GM18868 (cell line): ENCODE data around the gene RALGDS.

Source experiments
- ATAC-seq: cut with Tn5 transposase; IDR thresholded peaks from one replicate; pipeline ENCODE4 v1.9.1; 2021; ENCODE audit warnings: mild to moderate bottlenecking, moderate library complexity; ENCODE audit not compliant: unreplicated experiment

RALGDS gene

GRCh38 chr9:133151601-133152525 lies 30.8 kb upstream of the RALGDS start:
- no peak for ATAC-seq

DNA sequence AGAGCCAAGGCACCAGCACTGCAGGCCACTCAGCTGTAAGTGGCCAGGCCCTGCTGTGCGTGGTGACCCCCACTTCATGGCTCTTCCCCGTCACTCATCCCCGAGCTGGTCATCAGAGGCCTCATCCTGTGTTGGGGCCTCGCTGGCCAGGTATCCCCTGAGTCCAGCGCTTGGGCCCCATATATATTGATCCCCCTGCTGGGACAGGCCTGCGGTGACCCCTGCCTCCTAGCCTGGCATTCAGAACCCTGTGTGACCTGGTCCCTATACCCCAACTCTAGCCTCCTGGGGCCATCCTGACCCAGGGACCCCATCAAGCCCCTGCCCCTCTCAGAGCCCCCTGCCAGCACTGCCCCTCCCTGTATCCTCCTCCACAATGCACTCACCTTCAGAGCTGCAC lies 30.0 kb upstream of the RALGDS start:
- ATAC-seq, result no peak

- peak; percentile 68 for ATAC-seq
Observed at GRCh38 chr9:133149130-133150015, 28.3 kb upstream of the RALGDS start.

GRCh38 chr9:133148199-133149129 lies 27.4 kb upstream of the RALGDS start:
- peak; percentile 2 for ATAC-seq

DNA sequence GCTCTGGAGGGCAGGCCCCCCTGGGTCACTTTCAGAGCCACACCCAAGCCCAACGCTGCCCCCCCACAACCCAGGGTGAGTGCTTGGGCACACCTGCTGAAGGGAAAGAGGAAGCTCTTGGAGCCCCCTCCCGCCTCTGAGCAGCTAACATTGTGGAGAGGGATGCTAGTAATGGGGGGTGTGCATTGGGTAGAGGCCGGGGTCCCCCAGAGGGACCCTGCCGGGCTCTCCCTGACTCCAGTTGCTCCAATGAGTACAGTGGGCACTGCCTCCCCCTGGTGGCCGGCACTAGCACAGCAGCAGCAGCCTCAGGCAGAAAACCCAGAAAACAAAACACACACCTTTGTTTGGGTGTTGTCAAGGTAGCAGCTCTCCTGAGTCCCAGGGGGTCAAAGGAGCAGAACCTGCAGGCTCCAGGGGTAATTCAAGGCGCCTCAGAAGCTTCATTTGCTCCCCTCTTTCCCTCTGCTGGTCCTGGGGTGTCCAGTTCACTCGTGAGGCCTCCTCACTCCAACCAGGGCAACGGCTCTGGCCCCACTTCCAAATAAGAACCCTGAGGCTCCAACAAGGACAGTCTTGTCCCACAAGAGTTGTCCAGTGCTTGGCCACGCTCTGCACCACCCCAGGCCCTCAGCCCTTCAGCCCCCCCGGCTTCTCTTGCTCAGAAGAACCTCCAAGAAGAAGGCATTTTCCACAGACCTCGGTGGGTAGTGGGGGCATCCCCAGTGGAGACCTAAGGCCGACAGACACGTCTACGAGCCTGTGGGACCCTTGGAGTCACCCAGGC lies 26.6 kb upstream of the RALGDS start:
- ATAC-seq, result peak; percentile 29

DNA sequence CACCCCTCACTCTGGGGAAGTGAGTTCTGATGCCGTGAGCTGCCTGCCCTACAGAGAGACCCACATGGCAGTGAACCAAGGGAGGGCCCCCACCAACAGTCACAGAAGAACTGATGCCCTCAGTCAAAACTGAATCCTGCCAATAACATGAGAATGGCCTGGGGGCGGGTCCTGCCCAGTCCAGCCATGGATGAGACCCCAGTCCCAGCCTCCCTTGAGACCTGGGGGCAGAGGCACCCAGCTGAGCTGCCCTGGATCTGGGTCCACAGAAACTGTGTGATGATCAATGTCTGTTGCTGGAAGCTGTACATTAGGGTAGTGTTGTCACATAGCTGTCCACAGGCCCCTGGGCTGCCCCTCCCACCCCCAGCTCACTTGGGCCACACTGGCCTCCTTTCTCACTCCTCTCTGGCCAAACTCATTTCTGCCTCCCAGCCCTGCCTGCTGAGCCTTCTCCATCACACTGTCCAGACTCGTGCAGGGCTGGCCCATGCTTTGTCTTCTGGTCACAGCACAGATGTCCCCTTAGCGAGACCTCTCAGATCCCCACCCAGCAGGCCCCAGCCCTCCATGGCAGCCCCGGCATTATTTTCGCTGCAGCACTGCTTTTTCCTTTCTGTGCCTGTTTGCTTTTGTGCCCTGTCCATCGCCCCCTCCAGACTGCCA lies 25.8 kb upstream of the RALGDS start:
- ATAC-seq, result no peak

DNA sequence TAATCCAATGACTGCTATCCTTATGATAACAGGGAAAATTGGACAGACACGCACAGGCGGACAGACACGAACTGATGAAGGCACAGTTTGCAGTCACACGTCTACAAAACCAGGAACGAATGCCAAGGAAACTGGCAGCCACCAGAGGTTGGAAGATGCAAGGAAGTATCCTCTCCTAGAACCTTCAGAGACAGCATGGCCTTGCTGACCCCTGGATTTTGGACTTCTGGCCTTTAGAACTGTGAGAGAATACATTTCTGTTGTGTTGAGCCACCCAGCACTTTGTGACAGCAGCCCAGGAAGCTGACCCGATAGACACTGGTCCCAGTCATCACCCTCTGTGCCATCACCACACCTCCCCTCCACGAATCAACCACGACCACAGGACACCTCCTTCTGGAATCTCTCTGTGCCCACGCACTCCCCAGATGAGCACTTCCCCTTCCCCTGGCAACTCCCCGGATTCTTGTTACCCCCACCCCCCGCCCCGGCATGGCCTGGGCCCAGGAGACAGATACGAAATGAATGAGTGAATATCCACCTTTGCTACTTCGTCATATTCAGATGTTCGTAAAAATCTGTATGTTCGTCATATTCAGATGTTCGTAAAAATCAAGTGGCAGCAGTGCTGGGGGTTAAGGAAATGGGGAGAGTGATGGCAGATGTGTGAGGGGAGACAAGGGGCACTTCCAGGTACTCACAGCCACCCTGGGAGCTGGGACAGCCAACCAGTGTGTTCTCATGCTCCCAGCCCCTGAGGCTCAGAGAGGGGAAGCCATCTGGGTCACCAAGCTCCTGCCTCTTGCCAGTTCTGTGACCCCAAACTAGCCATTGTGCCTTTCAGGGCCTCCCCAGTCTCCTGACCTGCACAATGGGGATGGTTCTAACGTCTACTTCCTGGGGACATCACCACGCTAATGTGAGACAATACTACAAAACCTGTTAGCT lies 24.1 kb upstream of the RALGDS start:
- ATAC-seq, result no peak

GRCh38 chr9:133144142-133144903 lies 23.3 kb upstream of the RALGDS start:
- ATAC-seq, result no peak

DNA sequence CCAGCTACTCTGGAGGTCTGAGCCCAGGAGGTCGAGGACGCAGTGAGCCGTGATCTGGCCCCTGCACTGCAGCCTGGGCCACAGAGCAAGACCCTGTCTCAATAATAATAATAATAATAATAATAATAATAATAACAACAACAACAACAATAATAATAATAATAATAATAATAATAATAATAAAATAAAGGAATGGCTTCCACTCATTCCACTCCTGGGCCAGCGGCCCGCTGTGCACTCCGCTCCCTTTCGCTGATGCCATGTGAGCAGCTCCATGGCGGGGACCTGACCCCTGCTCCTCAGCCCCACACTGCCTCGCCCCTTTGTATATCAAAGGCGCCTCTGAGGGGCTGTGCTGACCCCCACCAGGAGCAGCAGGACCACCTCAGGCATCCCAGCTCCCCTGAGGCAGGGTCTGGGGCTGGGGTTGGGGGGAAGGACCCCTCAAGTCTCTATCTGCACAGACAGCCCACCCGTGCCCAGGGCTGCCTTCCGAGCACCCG lies 22.6 kb upstream of the RALGDS start:
- no peak for ATAC-seq

DNA sequence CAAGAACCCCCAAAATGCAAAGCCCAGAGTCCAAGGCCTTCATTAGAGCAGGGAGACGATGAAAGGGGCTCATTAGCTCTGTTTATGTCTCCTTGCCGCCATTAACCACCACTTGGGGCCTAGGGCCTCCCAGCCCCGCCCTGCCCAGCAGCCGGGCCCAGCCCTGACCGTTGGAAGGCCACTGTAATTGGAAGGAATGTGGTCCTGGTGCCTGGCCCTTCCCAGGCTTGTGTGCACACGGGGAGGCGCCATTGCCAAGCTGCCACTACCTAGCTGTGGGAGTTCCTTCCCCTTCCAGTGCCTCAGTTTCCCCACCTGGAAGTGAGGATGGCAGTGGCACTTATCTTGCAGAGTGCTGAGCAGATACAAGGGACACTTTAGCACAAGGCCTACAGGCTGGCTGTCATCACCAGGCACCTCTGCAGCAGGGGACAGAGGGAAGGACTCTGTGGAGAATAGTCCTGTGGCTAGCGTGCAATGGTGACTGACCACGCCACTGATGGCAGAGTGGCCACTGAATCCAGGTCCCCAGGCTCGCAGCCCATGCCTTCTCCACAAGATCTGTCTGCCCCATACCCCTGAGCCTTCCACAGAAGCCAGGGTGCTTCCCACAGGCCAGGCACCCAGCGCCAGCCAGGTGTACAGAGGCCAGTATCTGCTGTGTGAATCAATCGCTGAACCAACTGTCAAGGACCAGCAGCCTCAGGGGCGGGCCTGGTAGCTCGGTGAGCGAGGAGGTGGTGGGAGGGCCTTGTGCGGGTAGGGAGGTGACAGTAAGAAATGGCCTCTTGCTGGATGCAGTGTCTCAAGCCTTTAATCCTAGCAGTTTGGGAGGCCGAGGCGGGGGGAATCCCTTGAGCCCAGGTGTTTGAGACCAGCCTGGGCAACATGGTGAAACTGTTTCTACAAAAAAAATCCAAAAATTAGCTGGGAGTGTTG lies 21.9 kb upstream of the RALGDS start:
- no peak for ATAC-seq

DNA sequence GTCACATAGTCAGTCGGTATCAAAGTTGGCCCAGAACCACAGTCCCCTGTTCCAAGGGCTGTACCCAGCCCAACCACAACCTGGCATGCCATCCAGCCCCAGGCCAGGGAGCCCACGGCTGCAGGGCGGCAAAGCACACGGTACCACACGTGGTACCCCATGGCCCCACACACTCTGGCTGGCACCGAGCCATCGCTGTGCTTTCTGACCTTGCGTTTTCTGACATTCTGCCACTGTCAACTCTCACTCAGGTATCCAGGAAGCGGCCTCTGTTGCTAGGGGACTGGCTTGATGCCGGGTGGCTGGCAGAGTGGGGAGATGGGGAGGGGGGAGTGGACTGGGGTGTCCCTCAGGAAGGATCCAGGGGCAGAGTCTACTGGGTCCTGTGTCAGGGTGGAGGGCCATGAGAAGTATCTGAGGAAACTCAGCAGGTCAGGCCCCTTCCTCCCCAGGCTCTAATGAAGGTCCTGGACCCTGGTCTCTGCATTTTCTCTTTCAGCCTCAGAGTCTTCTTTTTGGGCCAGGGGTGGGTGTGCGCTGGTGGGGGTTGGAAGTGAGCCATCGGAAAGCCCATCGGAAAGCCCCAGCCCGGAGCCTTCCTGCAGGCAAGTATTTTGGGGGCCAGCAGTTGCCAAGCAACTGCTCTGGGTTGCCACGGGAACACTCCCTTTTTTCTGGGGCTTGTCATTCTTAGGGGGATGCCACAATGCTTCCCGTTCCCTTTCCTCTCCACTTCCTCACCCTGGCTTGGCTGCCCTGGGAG lies 21.0 kb upstream of the RALGDS start:
- ATAC-seq, result no peak

- ATAC-seq, result no peak
Observed at GRCh38 chr9:133140606-133141005, 19.6 kb upstream of the RALGDS start.

DNA sequence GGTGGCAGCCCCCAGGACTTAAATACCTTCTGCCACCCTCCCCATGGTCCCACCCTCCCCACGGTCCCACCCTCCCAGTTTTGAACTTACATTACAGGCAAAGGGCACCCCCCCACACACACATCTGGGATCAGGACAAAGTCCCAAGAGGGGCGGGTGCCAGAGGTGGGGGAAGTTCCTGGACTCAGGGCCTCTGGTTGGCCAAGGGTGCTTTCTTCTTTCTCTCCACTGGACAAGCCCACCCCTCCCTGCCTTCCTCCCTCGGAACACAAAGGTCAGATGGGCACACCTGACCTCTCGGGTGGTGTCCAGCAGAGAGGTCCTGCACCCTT lies 19.1 kb upstream of the RALGDS start:
- no peak for ATAC-seq

- no peak for ATAC-seq
Observed at GRCh38 chr9:133139246-133140173, 18.5 kb upstream of the RALGDS start.
